Endometrial microvascular endothelial cells (primary cell): ENCODE data around the gene ELP6. TPM values are rescaled to one million over a fixed set of nuclear protein-coding genes. Genes with fewer than 3 reads are reported as not detected.
"Not testable (repeated sequence)": the region's sequence is repeated elsewhere in the genome, so short reads cannot be mapped to it uniquely, and the experiment has no call there.

Experiments
- in situ Hi-C: cut with HindIII; loops from 2 replicates; pipeline ENCODE4 v1.10.0; 2017; ENCODE audit warnings: low sequenced_read_pairs, low pct_unique_long_range_greater_than_20kb; ENCODE audit errors: inconsistent ontology term
- total RNA-seq: library from RNA; depleted of rRNA; stranded (reverse); fragments of >200 nt; gene quantifications from one replicate; pipeline ENCODE4 v1.2.3, GENCODE V29; 2015; ENCODE audit errors: inconsistent ontology term

ELP6 gene
- total RNA-seq, 1 donor from 2014 or later: 37.1 TPM

- in situ Hi-C loops: no loop called here
Measured at GRCh38 chr3:47515864-47516319, 2.4 kb upstream of the ELP6 start.

GRCh38 chr3:47515100-47515499 is 1.6 kb upstream of the ELP6 start:
- in situ Hi-C loops: no loop called here

- in situ Hi-C loops: no loop called here
Measured at GRCh38 chr3:47512416-47513124, 942 bp downstream of the ELP6 start.

GRCh38 chr3:47505267-47505666 is 8.2 kb downstream of the ELP6 start:
- in situ Hi-C loops: not testable (repeated sequence)

- in situ Hi-C loops: no loop called here
Measured at GRCh38 chr3:47504113-47504512, 9.4 kb downstream of the ELP6 start.

GRCh38 chr3:47503033-47503432 is 10.5 kb downstream of the ELP6 start:
- in situ Hi-C loops: no loop called here

GRCh38 chr3:47496892-47497291 is 16.6 kb downstream of the ELP6 start:
- in situ Hi-C loops: no loop called here

GRCh38 chr3:47495886-47496285 is 17.6 kb downstream of the ELP6 start:
- in situ Hi-C loops: no loop called here

GRCh38 chr3:47495111-47495510 is 18.4 kb downstream of the ELP6 start:
- in situ Hi-C loops: no loop called here

GRCh38 chr3:47491777-47492176 is 21.7 kb downstream of the ELP6 start:
- in situ Hi-C loops: no loop called here

GRCh38 chr3:47491186-47491585 is 22.3 kb downstream of the ELP6 start:
- in situ Hi-C loops: no loop called here

GRCh38 chr3:47487265-47487664 is 26.2 kb downstream of the ELP6 start:
- in situ Hi-C loops: no loop called here

- in situ Hi-C loops: no loop called here
Measured at GRCh38 chr3:47485812-47486211, 27.7 kb downstream of the ELP6 start.

GRCh38 chr3:47482366-47482765 is 31.1 kb downstream of the ELP6 start:
- in situ Hi-C loops: no loop called here

- in situ Hi-C loops: not testable (repeated sequence)
Measured at GRCh38 chr3:47481763-47482162, 31.7 kb downstream of the ELP6 start.

- in situ Hi-C loops: not testable (repeated sequence)
Measured at GRCh38 chr3:47480267-47480666, 33.2 kb downstream of the ELP6 start.

GRCh38 chr3:47479826-47480160 is 33.7 kb downstream of the ELP6 start:
- in situ Hi-C loops: no loop called here

- in situ Hi-C loops: no loop called here
Measured at GRCh38 chr3:47478022-47478421, 35.5 kb downstream of the ELP6 start.

- in situ Hi-C loops: no loop called here
Measured at GRCh38 chr3:47476644-47477199, 36.8 kb downstream of the ELP6 start.

GRCh38 chr3:47476330-47476626 is 37.2 kb downstream of the ELP6 start:
- in situ Hi-C loops: no loop called here
